Ecto neural progenitor cell (in vitro differentiated cells): ENCODE results near the gene GPAT3.

ENCODE experiments used
- DNase-seq: peaks from one replicate; pipeline ENCODE4 v3.0.0-alpha.2; 2018; ENCODE audit warnings: low spot score

The GPAT3 gene

DNA sequence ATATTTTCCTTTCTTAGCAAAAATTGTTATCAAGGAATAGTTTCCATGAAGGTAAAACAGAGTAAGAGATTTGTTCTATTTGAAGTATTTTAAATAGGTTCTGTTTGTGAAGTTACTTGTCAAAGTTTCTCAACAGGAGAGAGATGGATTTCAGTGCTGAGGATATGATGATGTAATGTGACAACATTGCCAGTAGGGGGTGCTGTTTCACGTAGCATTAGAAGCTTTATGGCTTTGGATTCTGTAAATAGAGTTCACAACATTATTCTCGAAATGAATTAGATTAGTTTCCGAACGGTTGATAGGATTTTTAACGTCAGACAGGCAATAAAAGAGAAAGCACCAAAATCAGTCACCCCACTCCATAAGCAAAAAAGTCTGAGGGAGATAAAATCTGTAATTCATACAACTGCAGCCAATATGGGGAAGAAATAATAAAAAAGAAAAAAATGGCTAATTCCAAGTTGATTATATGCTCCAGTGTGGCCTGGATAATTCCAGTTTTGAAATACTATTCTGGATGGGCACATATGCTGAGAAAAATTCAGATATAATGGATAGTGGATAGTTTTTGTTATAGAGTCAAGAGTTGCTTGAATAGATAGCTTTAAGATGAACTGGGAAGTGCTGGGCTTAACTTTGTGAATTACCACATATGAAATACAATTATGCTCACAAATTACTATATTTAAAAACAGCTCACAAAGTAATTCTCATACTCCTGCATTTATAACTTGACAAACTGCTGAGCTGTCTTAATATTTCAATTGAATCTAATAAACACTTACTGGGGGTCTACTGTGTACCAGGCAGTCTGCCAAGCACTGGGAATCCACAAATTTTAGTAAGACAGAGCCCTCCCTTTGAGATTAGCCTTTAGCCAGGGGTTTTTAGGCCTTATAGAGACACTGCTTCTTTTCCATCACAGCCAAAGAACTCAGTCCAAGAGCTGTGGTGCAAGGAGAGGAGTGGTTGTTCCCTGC lies 109.1 kb downstream of the GPAT3 start:
- no peak for DNase-seq

DNA sequence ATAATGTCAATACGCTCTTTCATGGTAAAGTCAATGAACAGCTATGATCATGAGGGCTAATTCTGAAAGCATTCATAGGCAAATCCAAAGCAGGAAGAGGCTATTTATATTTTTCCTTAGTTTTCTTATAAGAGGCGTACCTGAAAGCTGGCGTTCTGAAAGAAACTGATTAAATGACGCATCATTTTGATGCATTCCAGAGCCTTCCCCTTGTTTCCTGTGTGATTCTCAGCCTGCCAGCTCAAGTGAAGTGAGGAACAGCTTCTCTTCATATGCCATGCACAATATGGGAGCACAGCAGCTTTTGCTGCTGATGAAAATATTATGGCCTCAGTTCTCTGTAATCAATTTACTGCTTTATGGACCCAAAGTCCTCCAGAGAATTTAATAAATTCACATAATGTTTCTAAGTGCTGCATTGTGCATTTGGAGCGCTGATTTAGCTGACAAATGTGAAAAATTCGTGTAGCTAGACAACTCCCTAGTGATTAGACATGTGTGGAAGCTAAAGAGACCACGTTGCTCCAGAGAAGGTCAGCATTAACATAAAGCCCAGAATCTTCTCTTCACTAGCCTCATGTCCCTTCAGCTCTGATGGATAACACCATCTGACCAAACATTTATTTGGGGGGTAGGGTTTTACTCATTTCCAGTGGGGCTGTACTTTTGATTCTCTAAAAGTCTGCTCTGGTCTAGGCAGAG lies 110.8 kb downstream of the GPAT3 start:
- no peak for DNase-seq

DNA sequence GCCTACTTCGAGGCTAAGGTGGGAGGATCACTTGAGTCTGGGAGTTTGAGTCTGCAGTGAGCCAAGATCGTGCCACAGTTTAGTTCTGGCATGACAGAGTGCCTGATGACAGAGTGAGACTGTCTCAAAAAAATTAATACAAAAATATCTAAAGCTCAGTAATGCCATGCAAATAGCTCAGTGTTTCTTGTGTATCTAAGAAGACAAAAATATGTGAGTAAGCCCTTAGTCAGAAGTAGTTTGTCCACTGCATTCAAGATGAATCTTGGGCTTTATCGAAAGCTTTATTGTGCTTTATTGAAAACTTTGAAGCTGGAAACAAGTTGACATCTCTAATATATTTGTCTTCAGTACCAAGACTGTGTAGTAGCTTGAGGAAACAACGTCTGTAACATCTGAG lies 115.9 kb downstream of the GPAT3 start:
- DNase-seq = no peak
